Bronchial epithelial cell (primary cell): ENCODE data around the gene SYNRG. TPM values are rescaled to one million over a fixed set of nuclear protein-coding genes. Genes with fewer than 3 reads are reported as not detected.
"Not testable (repeated sequence)": the region's sequence is repeated elsewhere in the genome, so short reads cannot be mapped to it uniquely, and the experiment has no call there.

Source experiments
- DNase-seq: peaks from one replicate; pipeline ENCODE4 v3.0.0-alpha.2; 2010; ENCODE audit warnings: low read depth
- FAIRE-seq: peaks from 2 replicates; lab custom pipeline; 2011; peaks lifted over from hg19 to GRCh38; lab: Jason Lieb, UNC
- H3K27me3 ChIP-seq: 2 replicates; pipeline ENCODE4 v1.5.1; 2011; ENCODE audit warnings: low read length; ENCODE audit not compliant: control insufficient read depth, insufficient read depth
- H3K36me3 ChIP-seq: 2 replicates; pipeline ENCODE4 v1.5.1; 2011; ENCODE audit warnings: low read length; ENCODE audit not compliant: control insufficient read depth, insufficient read depth
- H3K4me3 ChIP-seq: 2 replicates; pipeline ENCODE4 v1.5.1; 2011; ENCODE audit warnings: mild to moderate bottlenecking, low read depth, low read length, control low read depth
- total RNA-seq: library from RNA; depleted of rRNA; stranded (reverse); fragments of >200 nt; gene quantifications from 2 replicates; pipeline ENCODE4 v1.2.1, GENCODE V29; 2014
- TF ChIP-seq, protein P1 (sequence below): IDR thresholded peaks from 2 replicates; pipeline ENCODE4 v1.5.1; 2011; ENCODE audit warnings: mild to moderate bottlenecking, moderate library complexity, low read length, control low read depth, inconsistent platforms; ENCODE audit not compliant: insufficient read depth, severe bottlenecking

Gene SYNRG
- total RNA-seq, 1 donor from 2014 or later = 4.7 TPM

- no peak for DNase-seq
- FAIRE-seq = no peak
- peaks cover 2% of the 10 kb centered on the region for H3K36me3 ChIP-seq
- H3K4me3 ChIP-seq = no peak overlapping the region
- no peaks in the 10 kb centered on the region for H3K27me3 ChIP-seq
- TF ChIP-seq, protein P1, sequence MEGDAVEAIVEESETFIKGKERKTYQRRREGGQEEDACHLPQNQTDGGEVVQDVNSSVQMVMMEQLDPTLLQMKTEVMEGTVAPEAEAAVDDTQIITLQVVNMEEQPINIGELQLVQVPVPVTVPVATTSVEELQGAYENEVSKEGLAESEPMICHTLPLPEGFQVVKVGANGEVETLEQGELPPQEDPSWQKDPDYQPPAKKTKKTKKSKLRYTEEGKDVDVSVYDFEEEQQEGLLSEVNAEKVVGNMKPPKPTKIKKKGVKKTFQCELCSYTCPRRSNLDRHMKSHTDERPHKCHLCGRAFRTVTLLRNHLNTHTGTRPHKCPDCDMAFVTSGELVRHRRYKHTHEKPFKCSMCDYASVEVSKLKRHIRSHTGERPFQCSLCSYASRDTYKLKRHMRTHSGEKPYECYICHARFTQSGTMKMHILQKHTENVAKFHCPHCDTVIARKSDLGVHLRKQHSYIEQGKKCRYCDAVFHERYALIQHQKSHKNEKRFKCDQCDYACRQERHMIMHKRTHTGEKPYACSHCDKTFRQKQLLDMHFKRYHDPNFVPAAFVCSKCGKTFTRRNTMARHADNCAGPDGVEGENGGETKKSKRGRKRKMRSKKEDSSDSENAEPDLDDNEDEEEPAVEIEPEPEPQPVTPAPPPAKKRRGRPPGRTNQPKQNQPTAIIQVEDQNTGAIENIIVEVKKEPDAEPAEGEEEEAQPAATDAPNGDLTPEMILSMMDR = no peak
Observed at GRCh38 chr17:37637956-37638355, 28.7 kb upstream of the SYNRG start.

DNA sequence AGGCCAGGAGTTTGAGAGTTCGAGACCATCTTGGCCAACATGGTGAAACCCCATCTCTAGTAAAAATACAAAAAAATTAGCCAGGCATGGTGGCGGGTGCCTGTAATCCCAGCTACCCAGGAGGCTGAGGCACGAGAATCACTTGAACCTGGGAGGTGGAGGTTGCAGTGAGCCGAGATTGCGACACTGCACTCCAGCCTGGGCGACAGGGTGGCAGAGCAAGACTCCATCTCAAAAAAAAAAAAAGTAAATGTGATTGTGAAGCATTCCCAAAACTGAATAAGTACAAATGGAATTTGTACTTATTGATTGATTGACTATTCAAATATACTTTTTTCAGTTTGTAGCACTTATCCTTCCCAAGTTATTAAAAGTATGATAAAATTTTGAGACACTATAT is 7.2 kb upstream of the SYNRG start:
- not testable (repeated sequence) for H3K4me3 ChIP-seq, H3K27me3 ChIP-seq, DNase-seq, H3K36me3 ChIP-seq, FAIRE-seq

DNA sequence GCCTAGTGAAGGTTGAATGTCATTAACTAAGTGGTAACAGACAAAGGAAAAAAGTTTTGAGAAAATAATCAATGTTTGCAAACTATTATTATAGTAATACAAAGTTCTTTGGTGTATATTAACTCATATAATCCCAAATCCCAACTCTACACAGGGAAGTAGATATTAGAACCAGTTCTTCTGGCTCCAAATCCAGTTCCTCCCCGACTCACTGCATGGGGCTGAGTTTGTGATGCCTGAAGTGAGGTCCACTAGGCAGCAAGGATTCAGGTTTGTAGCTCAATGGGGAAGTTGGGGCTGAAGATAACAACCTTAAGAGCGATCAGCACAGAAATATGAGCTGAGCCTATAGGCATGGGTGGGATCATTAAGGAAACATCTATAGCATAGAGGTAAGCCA is 5.6 kb upstream of the SYNRG start:
- DNase-seq (peak; percentile 41), FAIRE-seq (no peak)
- TF ChIP-seq, protein P1 = no peak
- Histone ChIP-seq H3K4me3 (no peak overlapping the region), H3K36me3 (no peaks in the 10 kb centered on the region), H3K27me3 (no peaks in the 10 kb centered on the region)

GRCh38 chr17:37614391-37614790 is 5.2 kb upstream of the SYNRG start:
- no peaks in the 10 kb centered on the region for H3K27me3 ChIP-seq
- FAIRE-seq (no peak), DNase-seq (peak; percentile 96)
- H3K36me3 ChIP-seq = no peaks in the 10 kb centered on the region
- no peak overlapping the region for H3K4me3 ChIP-seq
- TF ChIP-seq, protein P1 = no peak

DNA sequence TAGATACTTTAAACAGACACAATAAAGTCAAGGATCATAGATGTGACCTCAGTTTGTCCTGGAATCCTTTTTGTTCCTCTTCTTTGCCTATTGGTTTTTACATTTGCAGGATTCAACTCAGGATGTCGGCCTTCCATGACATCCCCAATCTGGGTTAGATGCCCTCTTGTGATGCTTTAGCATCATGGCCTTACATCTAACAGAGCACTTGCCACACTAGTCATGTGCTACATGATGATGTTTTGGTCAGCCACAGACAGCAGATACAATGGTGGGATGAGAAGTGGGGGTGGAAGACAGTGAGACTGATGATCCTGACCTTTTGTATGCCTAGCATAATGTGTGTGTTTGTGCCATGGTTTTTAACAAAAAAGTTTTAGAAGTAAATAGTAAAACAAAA is 1.8 kb upstream of the SYNRG start:
- TF ChIP-seq, protein P1 = no peak
- FAIRE-seq = no peak
- Histone ChIP-seq H3K27me3 (no peaks in the 10 kb centered on the region), H3K4me3 (no peak overlapping the region), H3K36me3 (no peaks in the 10 kb centered on the region)
- no peak for DNase-seq

GRCh38 chr17:37610041-37610420 is 813 bp upstream of the SYNRG start:
- not testable (repeated sequence) for FAIRE-seq, H3K27me3 ChIP-seq, DNase-seq, H3K36me3 ChIP-seq
- peak overlapping the region; percentile 84 for H3K4me3 ChIP-seq

DNA sequence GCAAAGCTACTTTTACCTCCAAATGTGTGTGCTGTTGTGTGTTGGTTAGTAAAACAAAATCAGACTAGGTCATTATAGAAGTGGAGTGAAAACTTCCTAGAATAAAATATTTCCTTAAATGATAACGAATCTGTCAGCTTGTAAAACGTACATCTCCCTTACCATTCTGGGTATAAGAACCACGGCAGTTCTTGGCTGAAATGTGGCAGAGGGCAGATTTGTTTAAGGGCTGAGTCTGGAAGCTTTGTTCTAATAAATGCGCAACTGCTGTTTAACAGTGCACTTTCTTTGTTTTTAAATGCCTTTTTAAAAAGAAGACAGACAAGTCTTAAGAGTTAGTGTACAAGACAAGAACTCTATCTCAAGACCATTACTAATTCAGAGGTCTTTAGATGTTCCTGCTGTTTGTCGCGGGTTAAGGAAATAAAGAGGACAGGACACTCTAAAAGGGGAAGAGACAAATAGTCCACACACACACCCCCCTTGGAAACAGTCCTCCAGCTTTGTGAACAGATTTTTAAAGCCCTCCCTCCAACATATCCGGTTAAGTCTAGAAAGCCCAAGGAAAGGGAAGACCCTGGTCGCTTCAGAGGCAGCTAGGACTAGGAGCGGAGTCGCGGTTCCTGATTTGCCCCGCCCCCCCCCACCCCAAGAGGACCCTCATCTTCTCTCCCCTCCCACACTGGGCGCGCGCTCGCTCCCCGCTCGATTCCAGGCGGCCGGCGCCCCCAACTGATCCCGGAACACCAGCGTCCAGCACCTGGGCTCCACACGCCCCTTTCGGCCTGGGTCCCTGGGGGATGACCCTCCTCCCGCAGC is 658 bp downstream of the SYNRG start:
- Histone ChIP-seq H3K36me3 (no peaks in the 10 kb centered on the region), H3K27me3 (no peaks in the 10 kb centered on the region), H3K4me3 (peak overlapping the region; percentile 84)
- no peak for FAIRE-seq
- TF ChIP-seq, protein P1 = no peak
- DNase-seq = peak; percentile 28
